GM18505 (cell line): ENCODE measurements around the gene FAM9C.

Experiments
- ATAC-seq: cut with Tn5 transposase; IDR thresholded peaks from one replicate; pipeline ENCODE4 v1.9.1; 2021; ENCODE audit not compliant: unreplicated experiment
- POLR2A ChIP-seq: IDR thresholded peaks from 4 replicates; pipeline ENCODE4 v1.6.1; 2011; ENCODE audit warnings: borderline replicate concordance; ENCODE audit not compliant: insufficient read depth, insufficient read length; ENCODE audit errors: extremely low read depth

Gene FAM9C

GRCh38 chrX:13009273-13009672 lies 35.1 kb downstream of the FAM9C start:
- ATAC-seq = no peak
- TF ChIP-seq POLR2A = no peak

- no peak for TF ChIP-seq POLR2A
- no peak for ATAC-seq
Observed at GRCh38 chrX:13008851-13009250, 35.6 kb downstream of the FAM9C start.

GRCh38 chrX:13008189-13008533 lies 36.3 kb downstream of the FAM9C start:
- peak; percentile 59 for TF ChIP-seq POLR2A
- no peak for ATAC-seq

- TF ChIP-seq POLR2A = no peak
- no peak for ATAC-seq
Observed at GRCh38 chrX:13007519-13008188, 36.8 kb downstream of the FAM9C start.

DNA sequence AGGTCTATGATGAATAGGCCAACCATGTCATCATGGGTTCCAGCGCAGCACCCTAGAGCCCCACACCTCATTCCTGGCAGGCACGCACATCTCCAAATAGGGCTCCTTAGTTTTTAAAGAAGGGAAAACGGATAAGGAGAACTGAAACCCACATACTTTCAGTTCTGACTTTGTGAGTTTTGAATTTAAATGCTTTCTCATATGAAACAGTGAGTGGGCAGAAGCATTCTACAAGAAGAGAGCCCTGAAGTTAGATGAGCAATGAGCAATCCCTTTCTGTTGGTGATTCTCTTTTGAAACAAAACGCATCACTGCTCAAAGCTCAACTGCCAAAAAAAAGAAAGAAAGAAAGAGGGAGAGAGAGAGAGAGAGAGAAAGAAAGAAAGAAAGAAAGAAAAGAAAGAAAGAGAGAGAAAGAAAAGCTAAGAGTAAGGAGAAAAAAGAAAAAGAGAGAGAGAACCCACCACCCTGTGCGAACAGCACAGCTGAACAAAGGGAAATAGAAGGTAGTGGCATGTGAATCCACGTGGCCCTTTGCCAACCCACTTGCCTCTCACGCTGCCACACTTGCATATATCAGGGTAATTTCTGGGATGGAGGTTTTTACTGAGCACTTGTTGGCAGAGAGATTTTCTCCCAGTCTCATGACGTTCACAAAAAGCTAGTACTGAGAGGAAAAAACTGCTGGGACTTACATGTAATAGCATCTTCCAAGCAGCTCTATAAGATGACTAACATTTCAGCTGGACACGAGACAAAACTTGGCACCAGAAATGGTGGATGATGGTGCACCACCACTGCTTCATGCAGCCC lies 38.6 kb downstream of the FAM9C start:
- peak; percentile 54 for ATAC-seq

DNA sequence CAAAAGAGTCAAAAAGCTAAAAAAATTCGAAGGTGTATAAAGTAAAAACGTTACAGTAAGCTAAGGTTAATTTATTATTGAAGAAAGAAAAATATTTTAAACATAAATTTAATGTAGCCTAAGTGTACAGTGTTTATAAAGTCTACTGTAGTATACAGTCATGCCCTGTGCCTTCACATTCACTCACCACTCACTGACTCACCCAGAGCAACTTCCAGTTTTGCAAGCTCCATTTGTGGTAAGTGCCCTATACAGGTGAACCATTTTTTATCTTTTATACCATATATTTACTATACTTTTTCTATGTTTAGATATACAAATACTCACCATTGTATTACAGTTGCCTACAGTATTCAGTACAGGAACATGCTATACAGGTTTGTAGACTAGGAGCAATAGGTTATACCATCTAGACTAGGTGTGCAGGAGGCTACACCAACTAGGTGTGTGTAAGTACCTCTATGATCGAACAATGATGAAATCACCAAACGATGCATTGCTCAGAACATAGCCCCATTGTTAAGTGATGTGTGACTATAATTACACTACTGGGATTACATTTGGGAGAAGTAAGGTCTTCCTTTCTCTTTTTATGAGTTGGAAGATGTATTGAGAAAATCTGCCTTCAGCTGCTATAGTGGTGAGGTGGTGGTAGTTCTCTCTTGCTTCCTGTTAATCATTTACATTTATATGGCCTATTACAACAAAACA lies 42.3 kb downstream of the FAM9C start:
- ATAC-seq = no peak
- no peak for TF ChIP-seq POLR2A

More for the DNA sequence above, 38.6 kb downstream of the FAM9C start:
- no peak for TF ChIP-seq POLR2A

DNA sequence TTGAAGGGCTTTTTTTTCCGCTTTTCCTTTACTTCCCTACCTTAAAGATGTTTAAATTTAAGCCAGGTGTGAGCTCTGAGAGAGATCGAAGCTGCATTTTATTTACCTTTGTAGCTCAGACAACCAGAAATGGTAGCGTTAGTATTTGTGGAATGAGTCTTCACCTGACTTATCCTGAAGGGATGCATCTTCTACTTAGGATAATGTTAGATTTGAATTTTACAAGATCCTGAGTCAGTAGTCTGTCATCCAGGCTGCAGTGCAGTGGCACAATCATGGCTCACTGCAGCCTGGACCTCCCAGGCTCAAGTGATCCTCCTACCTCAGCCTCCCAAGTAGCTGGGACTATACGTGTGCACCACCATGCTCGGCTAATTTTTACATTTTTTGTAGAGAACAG lies 43.3 kb downstream of the FAM9C start:
- TF ChIP-seq POLR2A = no peak
- ATAC-seq = no peak

DNA sequence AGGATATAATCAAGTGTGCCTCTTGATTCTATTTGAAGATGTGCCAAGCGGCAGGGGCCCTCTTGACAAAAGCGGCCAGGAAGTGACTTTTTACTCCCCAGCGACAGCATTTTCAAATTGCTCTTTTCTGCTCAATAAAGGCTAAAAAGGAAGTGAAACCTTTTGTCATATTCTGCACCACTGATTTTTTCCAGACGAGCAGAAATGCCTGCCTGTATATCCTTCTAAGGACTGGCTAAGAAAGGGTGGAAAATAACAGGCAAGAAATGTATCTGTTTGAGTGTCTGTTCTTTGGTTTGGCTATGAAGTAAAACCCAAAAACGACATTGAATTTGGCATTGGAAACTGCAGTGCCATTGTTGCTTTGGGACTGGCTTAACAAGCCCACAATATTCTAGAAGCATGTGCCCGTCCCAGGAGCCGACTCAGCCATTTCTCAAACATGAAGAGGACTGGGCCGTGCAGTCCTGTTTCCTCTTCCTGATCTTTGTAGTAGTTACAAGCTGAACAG lies 44.1 kb downstream of the FAM9C start:
- peak; percentile 58 for ATAC-seq

DNA sequence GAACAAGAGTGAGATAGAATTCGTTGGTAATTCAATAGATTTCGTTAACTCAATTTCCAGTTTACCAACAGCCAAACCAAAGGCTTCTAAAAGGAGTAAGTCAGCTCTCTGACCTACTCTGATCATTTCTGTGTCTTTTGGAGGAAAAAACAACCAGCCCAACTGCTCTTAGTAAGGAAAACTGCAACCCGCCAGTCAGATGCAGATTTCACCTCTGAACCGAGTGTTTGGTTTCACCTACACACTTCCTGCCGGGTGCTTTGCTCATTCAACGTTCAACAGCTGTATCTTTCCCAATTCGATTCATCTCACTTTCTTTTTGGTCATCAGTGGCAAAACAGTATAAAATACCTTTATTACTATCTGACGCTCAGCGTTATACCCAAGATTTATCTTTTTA lies 45.0 kb downstream of the FAM9C start:
- ATAC-seq = peak; percentile 37
- peak; percentile 53 for TF ChIP-seq POLR2A

More for the DNA sequence above, 44.1 kb downstream of the FAM9C start:
- no peak for TF ChIP-seq POLR2A

DNA sequence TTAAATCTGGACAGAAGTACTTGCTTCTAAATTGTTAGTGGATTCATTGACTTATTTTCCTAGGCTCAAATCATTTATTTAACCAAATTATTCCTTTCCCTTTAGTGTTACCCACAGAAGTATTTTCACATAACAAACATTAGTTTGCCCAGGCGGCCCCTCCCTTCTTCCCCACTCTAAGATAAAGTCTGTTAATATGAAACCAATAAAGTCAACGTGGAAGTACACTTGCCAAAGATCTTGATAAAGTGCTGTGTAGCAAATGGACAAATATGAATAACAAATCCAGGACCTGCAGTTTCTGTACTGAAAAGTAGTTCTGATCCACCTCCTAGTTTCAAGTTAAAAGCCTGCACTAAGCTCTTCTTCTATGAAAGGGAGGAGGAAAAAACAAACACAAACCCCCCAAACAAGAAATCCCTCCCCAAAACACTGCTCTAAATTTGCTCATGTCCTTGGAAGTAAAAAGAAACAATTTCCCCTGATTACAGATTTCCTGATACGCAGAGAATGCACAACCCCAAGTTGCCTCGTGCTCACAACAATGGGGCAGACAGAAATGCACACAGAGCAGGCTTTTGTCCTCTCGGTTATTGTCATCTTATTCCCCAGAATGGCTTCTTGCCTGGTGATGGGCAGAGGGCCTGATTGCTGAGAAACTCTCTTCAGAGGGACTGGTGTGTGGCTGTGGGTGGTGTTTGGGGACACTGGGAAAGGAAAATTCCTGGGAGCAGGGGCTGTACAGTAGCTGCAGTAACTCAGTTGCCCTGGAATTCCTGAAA lies 46.3 kb downstream of the FAM9C start:
- no peak for ATAC-seq
- no peak for TF ChIP-seq POLR2A

- TF ChIP-seq POLR2A = no peak
- ATAC-seq = no peak
Observed at GRCh38 chrX:12996934-12997435, 47.4 kb downstream of the FAM9C start.

- TF ChIP-seq POLR2A = no peak
- ATAC-seq = no peak
Observed at GRCh38 chrX:12994321-12994720, 50.1 kb downstream of the FAM9C start.
